Fibroblast of skin of scalp (primary cell): Measurements from ENCODE around the gene CDKN2B-AS1.

Experiments used
- DNase-seq: peaks from one replicate; pipeline ENCODE4 v3.0.0-alpha.2; 2013

CDKN2B-AS1 gene

DNA sequence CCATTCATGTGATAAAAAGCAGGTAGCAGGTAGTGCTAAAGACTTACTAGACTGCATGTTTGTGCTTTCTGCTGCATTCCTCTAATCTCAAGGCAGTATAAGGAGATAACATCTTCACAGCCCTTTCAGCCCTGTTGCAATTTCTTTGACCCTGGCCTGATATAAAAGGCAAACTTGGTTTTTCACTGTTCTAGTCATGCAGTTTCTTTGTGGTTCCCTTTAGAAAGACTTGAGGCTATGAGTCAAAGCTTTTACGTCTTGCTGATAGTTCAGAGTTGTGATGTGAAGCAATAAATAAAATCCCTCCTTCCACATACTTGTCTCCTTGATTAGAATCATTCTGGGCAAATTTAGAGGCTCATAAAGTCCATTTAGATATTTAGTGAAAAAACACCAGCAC lies 103.1 kb downstream of the CDKN2B-AS1 start:
- DNase-seq: peak; percentile 66

GRCh38 chr9:22098643-22099332 lies 104.2 kb downstream of the CDKN2B-AS1 start:
- no peak for DNase-seq

DNA sequence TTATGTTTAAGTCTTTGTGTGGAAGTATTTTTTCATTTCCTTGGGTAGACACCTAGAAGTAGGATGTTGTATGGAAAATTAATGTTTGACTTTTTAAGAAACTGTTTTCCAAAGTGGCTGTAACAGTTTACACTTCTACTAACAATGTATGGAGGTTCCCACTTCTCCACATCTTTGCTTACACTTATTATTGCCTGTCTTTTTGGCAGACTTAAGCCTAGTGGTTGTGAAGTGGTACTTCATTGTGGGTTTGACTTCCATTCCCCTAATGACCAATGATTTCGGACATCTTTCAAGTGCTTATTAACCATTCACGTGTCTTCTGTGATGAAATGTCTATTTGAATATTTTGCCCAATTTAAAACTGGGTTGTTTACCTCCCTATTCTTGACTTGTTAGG lies 106.0 kb downstream of the CDKN2B-AS1 start:
- no peak for DNase-seq

- no peak for DNase-seq
These were observed 107.8 kb downstream of the CDKN2B-AS1 start for GRCh38 chr9:22102146-22103053.

- DNase-seq: peak; percentile 78
These were observed 109.3 kb downstream of the CDKN2B-AS1 start for GRCh38 chr9:22103685-22104575.

DNA sequence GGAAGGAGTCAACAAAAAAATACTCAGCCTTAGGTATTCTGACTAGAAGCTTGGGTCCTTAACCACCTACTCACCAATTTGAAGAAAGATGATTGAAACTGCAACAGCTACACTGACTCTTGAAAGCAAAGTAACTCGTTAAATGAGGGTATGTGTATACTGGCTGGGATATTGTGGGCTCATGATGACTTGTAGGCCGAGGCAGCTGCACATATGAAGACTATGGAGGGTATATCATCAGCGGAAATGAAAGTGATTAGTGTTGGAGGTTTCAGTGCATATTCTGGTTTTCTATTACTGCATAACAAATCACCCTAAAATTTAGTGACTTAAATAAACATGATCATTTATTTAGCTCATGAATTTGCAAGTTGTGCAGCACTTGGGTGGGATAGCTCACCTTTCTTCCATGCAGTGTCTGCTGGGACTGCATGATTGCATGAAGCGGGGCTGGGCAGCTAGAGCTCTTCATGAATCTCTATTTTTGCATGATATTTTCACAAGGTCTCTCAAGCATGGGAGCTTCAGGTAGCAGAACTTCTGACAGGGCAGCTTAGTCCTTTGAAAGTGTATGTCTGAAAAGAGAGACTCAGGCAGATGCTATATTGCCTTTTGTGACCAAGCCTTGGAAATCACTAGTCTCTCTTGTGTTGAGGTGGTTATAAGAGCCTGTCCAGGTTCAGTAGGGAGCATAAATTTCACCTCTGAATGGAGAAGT lies 110.6 kb downstream of the CDKN2B-AS1 start:
- no peak for DNase-seq

DNA sequence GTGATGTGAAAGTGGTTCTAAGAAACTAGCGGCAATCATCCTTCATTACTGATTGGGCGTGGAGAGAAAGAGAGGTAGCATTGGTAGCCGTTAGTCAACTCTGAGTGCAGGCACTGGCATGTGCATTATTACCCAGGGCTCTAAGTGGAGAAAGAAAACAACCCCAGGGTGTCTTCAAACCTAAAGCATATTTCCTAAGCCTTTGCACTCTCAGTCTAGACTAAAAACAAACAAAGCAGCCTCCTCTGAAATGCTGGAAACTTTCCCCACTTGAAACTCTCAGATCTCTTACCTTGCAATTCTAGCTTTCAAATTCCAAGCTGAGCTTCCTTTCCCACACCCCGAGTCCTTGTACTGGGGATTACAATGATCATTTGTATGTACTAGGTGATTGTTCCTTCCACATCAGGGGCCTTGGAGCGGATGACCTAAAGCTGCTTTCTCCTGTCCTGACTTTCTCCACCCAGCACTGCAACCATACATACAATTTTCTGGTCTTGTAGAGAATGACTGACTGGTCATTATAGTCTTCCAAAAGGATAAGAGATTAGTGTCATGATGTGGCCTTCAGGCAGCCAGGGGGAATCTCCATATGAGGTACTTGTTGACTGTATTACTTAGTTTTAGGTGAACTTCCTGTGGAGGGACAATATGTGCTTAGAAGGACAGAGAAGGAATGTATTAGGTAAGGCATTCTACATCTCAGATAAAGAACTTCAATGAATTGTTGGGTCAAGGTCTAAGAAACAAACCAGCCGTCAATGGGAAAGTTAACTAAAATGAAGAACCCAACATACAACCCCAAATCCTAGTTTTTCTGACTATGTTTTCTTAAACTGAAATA lies 112.8 kb downstream of the CDKN2B-AS1 start:
- DNase-seq: peak; percentile 88

GRCh38 chr9:22108581-22109370 lies 114.2 kb downstream of the CDKN2B-AS1 start:
- no peak for DNase-seq

DNA sequence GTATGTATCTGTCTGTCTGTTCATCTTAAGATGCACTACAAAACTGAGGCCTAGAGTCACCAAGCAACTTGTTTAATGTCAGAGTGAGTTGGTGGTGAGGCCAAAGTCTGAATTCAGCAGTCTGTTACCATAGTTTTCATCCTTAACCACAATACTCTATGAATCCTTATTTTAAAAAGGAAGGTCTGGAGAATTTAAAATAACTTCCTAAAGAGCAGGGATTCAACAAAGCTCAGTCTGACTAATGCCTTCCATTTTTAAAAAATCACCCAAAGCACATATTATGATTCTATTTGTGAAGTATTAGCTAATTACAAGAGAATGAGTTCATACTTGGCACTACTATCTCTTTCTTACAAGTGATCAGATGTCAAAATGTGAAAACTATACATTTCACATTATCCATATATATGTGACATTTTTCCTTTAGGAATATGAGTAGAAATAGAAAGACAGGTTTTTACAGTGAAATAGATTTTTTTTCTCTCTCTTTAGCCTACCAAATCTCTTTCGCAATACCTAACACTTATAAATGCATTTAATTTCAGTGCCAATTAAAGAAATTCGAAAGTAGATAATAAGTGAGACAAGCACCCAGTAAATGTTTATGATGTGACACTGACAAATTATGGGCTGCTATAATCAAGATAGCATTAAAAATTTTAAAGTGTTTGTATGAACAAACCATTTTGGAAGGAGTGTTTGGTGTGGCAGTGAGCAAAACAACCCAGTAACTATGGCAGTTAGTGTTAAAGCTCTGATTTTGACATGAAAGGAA lies 116.8 kb downstream of the CDKN2B-AS1 start:
- peak; percentile 71 for DNase-seq

GRCh38 chr9:22111954-22112247 lies 117.3 kb downstream of the CDKN2B-AS1 start:
- DNase-seq: peak; percentile 84

GRCh38 chr9:22112870-22113821 lies 118.6 kb downstream of the CDKN2B-AS1 start:
- DNase-seq: no peak

- DNase-seq: peak; percentile 85
These were observed 120.4 kb downstream of the CDKN2B-AS1 start for GRCh38 chr9:22114956-22115355.

- peak; percentile 74 for DNase-seq
These were observed 122.2 kb downstream of the CDKN2B-AS1 start for GRCh38 chr9:22116758-22117157.

- peak; percentile 72 for DNase-seq
These were observed 123.2 kb downstream of the CDKN2B-AS1 start for GRCh38 chr9:22117511-22118384.

DNA sequence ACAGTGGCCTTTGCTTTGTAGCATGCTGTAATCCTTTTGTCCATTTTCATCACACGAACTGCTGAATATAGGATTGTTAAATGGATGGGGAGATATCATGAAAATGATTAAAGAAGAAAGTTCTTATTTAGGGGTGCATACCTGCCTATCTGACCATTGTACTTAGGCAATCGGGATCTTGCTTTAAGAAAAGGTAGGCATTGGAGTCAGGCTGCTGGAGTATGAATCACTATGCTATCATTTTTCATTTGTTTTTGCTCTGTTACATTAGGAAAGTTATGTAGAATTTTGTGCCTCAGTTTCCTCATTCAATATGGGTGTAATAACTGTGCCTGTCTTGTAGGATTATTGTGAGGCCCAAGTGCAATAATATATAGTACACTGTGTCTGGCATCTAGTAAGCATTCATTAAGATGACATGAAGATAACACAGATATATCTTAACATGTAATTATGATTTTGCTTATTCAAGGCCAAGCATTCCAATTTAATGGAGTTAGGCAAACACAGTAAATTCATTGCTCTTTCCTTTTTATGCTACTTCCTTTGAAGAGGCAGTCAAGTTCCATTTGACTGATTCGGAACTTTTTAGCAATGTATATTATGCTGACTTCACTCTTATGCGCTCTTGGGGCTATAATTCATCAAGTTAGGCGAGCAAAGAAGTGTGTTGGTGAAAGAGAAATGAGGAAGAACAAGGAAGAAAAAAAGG lies 124.4 kb downstream of the CDKN2B-AS1 start:
- no peak for DNase-seq

DNA sequence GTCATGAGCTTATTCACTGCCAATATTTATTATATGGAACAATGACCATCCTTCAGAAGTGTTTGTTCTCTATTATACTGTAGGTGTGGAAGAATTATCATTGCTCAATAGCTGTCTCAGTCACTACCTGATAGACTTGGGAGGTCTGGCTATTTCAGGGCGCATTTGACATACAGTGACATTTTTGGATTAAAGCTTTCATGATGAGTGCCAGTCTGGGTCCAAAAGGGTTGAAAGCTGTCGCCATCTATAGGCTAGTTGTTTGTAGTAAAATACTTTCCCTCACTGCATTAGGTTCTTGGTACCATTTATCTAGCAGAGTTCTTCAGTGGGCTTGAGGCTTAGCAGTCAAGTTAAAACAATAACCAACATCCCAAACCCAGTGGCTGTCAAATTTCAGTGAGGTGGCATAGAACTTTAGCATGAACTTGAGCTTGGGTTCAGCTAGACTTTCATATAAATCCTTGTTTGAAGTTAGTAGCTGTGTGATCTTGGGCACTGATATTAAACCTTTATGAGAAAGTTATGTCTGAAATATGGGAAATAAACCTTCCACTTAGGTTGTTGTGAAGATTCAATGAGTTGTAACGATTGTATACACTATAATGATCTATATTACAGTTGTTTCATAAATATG lies 125.0 kb downstream of the CDKN2B-AS1 start:
- DNase-seq: peak; percentile 69
